Measurements from ENCODE around the gene DIP2B.

GRCh38 chr12:50527359-50527726, 22.6 kb downstream of the DIP2B start:
- TF ChIP-seq HDGF (IDR thresholded peaks at IDR 0.05; ENCODE audit: borderline replicate concordance) (no peak), BHLHE40 (IDR thresholded peaks at IDR 0.05; ENCODE audit: borderline replicate concordance) (no peak), SP1 (IDR thresholded peaks at IDR 0.05) (no peak), ELF4 (IDR thresholded peaks at IDR 0.05) (no peak), FOXK2 (IDR thresholded peaks at IDR 0.05) (no peak), FOXM1 (IDR thresholded peaks at IDR 0.05; ENCODE audit: borderline replicate concordance) (no peak), ARNT (IDR thresholded peaks at IDR 0.05) (no peak), LEF1 (IDR thresholded peaks at IDR 0.05; ENCODE audit: borderline replicate concordance) (no peak), PKNOX1 (IDR thresholded peaks at IDR 0.05) (no peak), FOXA1 (IDR thresholded peaks at IDR 0.05) (no peak), SUZ12 (IDR thresholded peaks at IDR 0.05) (no peak), ZNF384 (IDR thresholded peaks at IDR 0.05) (no peak), CTBP1 (IDR thresholded peaks at IDR 0.05; ENCODE audit: borderline replicate concordance) (no peak)

All from HEK293T (cell line).